ENCODE data around the gene SGMS1.
A peak's percentile ranks its signal among the peaks of the same experiment; 100 is the strongest.
"Not testable (repeated sequence)": the region's sequence is repeated elsewhere in the genome, so short reads cannot be mapped to it uniquely, and the experiment has no call there.

Gene SGMS1

DNA sequence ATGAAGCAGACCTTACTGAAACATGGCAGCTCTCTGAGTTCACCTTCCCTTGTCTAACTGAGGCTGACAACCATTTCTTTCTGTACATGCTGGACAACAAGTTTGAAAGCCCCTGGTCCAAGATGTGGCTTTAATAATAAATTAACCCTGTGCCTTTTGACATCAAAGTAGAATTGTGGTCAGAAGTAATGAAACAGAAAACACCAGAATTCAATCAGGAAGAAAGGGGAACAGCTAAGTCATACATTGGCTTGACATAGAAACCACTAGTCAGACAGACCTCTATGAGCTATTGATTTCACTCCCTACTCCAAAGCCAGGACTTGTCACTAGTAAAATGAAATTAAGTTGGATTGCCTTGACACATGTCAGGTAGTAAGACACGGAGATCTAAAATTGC, 197.3 kb downstream of the SGMS1 start:
- H3K4me3 ChIP-seq (ENCODE audit: low read length): no peak overlapping the region
- DNase-seq (ENCODE audit: low read depth): no peak
- TF ChIP-seq, protein P1, sequence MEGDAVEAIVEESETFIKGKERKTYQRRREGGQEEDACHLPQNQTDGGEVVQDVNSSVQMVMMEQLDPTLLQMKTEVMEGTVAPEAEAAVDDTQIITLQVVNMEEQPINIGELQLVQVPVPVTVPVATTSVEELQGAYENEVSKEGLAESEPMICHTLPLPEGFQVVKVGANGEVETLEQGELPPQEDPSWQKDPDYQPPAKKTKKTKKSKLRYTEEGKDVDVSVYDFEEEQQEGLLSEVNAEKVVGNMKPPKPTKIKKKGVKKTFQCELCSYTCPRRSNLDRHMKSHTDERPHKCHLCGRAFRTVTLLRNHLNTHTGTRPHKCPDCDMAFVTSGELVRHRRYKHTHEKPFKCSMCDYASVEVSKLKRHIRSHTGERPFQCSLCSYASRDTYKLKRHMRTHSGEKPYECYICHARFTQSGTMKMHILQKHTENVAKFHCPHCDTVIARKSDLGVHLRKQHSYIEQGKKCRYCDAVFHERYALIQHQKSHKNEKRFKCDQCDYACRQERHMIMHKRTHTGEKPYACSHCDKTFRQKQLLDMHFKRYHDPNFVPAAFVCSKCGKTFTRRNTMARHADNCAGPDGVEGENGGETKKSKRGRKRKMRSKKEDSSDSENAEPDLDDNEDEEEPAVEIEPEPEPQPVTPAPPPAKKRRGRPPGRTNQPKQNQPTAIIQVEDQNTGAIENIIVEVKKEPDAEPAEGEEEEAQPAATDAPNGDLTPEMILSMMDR (conservative IDR thresholded peaks at IDR 0.05; ENCODE audit: low read length): no peak

DNA sequence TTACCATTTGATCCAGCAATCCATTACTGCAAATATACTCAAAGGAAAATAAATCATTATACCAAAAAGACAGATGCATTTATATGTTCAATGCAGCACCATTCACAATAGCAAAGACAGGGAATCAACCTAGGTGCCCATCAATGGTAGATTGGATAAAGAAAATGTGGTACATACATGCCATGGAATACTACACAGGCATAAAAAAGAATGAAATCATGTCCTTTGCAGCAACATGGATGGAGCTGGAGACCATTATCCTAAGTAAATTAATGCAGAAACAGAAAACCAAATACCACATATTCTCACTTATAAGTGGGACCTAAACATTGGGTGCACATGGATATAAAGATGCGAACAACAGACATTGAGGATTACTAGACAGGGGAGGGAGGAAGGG, 198.5 kb downstream of the SGMS1 start:
- not testable (repeated sequence) for DNase-seq (ENCODE audit: low read depth); H3K4me3 ChIP-seq (ENCODE audit: low read length)

DNA sequence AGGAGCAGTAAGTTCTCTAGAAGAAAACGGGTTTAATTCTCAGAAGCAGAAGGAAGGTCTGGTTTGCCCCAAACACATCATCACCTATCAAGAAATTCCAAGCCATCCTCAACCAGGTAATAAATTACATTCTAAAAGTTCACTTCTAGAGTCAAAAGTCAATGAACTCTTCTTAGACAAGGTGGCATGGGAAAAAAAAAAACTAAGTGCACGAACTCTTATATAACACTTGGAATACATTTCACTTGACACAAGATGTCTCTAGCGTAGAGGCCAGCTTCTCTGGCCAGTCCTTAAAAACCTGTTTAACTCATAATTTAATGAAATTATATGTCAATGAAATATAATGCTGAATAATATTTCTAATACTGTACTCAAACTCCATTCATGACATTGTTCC, 200.3 kb downstream of the SGMS1 start:
- DNase-seq (ENCODE audit: low read depth): no peak
- TF ChIP-seq, protein P1 (conservative IDR thresholded peaks at IDR 0.05; ENCODE audit: low read length): no peak
- H3K4me3 ChIP-seq (ENCODE audit: low read length): no peak overlapping the region

DNA sequence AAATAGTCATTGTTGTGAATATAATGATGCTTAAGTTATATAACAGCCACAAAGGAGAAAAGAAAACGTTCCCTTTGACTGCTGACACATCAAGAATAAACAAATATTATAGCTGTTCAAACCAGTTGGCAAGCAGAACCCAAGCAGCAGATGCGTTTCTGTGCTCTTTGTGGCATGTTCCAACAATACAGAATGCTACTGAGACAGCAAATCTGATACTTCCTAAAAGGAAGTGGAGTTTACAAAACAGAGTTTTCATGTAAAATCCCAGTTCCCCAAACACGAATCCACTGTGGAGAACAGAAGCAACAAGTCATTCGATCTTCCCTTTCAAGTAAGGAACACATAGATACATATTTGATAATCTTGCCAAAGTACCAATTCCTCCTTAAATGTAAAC, 201.5 kb downstream of the SGMS1 start:
- TF ChIP-seq, protein P1 (conservative IDR thresholded peaks at IDR 0.05; ENCODE audit: low read length): no peak
- DNase-seq (ENCODE audit: low read depth): no peak
- no peak overlapping the region for H3K4me3 ChIP-seq (ENCODE audit: low read length)

DNA sequence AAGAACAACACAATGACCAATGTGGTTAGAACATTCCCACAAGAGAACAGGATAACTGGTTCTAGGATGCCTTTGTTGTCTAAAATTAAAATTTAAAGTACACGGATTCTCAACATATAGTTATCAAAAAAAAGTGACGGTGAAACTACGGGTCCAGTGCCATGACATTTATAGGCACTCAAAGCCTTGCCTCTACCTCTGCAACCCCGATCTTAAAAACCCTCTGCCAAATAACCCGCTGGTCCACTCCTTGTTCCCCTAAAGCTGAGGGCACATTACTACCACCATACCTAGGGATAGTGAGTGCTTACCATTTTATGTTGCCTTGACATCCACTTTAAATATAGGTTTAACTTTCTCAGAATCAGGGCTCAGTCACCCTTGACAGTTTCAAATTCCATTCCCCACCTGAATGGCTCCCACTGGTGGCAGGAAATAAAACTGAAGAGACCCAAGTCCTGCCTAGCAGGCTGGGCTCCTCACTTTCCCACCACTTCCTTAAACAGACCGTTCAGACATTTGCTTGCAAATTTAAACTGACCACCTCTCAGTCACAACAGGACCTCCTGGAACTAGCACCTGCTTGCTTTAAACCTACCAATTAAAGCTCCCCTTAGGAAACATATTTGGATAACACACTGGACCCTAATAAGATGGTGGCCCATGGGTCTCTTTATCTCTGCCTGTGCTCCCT, 202.6 kb downstream of the SGMS1 start:
- TF ChIP-seq, protein P1 (conservative IDR thresholded peaks at IDR 0.05; ENCODE audit: low read length): peak; percentile 70
- no peak overlapping the region for H3K4me3 ChIP-seq (ENCODE audit: low read length)
- peak; percentile 38 for DNase-seq (ENCODE audit: low read depth)

DNA sequence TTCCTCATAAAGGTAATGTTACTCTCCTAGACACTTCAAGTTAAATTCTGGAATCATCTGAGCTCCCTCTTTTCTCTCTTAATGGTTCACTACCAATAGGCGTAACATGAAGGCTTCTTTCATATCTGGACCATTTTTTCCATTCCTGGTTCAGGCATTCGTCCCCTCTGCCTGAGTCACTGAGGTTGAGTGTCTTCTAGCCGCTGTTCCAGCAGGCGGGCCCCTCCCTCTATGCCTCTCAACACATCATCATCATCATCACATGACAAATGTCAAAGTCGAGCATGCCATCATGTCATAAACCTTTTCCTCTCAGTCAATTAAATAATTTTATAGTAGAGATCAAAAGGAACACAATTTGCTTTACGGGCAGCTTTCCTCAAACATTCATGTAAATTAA, 203.6 kb downstream of the SGMS1 start:
- no peak for DNase-seq (ENCODE audit: low read depth)
- no peak overlapping the region for H3K4me3 ChIP-seq (ENCODE audit: low read length)
- TF ChIP-seq, protein P1 (conservative IDR thresholded peaks at IDR 0.05; ENCODE audit: low read length): no peak

DNA sequence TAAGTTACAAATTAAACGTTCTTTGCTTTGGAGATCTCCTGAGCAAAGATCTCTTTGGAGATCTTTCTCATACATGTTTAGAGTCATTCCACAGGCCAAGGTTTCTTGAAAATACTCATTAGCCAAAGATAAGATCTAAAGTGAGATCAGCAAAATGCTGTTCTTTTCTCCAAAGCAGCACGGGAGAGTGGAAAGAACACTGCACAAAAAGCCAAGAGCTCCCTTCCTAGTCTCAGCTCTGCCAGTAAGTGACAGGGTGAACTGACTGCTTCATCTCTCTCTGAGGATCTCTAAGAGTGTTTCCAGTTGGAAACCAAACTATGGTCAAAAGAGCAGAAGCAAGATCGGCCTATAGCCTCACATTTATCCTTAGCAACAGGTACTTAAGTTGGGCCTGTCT, 204.0 kb downstream of the SGMS1 start:
- no peak for DNase-seq (ENCODE audit: low read depth)
- H3K4me3 ChIP-seq (ENCODE audit: low read length): no peak overlapping the region
- TF ChIP-seq, protein P1 (conservative IDR thresholded peaks at IDR 0.05; ENCODE audit: low read length): no peak
